Measurements from ENCODE around the gene GRAMD1A.

DNA sequence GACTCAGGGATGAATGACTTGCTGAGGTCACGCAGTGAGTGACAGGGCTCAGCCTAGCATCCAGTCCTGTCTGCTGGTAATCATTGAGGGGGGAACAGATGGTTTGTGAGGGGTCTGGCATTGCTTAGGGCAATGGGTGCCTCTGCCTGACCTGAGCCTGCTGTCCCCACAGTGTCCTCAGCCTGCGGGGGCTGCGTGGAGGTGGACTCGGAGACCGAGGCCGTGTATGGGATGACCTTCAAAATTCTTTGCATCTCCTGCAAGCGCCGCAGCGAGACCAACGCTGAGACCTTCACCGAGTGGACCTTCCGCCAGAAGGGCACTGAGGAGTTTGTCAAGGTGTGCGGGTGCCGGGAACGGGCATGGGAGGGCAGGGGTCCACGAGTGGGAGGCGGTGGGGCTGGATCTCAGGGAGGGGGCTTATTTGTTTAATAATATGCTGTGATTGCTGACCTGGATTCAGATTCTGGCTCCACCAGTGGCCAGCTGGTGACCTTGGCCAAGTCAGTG, 32.3 kb downstream of the GRAMD1A start:
- TF ChIP-seq EZH2 (IDR thresholded peaks at IDR 0.05) (no peak), POLR2AphosphoS5 (IDR thresholded peaks at IDR 0.05; ENCODE audit: borderline replicate concordance, low read depth, low read length) (no peak)
